Vagina (tissue), 2 donors: ENCODE results near the gene LPP. TPM values are rescaled to one million over a fixed set of nuclear protein-coding genes. Genes with fewer than 3 reads are reported as not detected.

Experiments
- DNase-seq, 2 donors: peaks; one replicate each; pipeline ENCODE4 v3.0.0-alpha.2; 2017; ENCODE audit errors: extremely low spot score in 2 of 2
- H3K27ac ChIP-seq: fragments of 200-600 bp; sonication (generic); one replicate; pipeline ENCODE4 v1.5.1; 2019
- H3K27me3 ChIP-seq: fragments of 200-600 bp; sonication (generic); one replicate; pipeline ENCODE4 v1.5.1; 2019
- H3K36me3 ChIP-seq, 2 donors: fragments of 200-600 bp; sonication (generic); one replicate each; pipeline ENCODE4 v1.5.1; 2017 to 2019
- H3K4me1 ChIP-seq: fragments of 200-600 bp; sonication (generic); one replicate; pipeline ENCODE4 v1.5.1; 2019
- H3K4me3 ChIP-seq, 2 donors: fragments of 200-600 bp; sonication (generic); 1 replicate in 1 of 2; 2 replicates in 1 of 2; pipeline ENCODE4 v1.5.1; 2016 to 2019
- H3K9me3 ChIP-seq: fragments of 200-600 bp; sonication (generic); one replicate; pipeline ENCODE4 v1.5.1; 2019
- CTCF ChIP-seq, 3 experiments: fragments of 450-650 bp in 2 of 3; fragments of 200-600 bp in 1 of 3; sonication (generic) in 1 of 3; IDR thresholded peaks; one replicate each; pipeline ENCODE4 v1.5.1; 2017 to 2019; ENCODE audit warnings: antibody characterized with exemption in 3 of 3, mild to moderate bottlenecking in 2 of 3, moderate library complexity in 2 of 3
- POLR2A ChIP-seq, 2 donors: fragments of 450-650 bp; IDR thresholded peaks; one replicate each; pipeline ENCODE4 v1.6.1; 2017; ENCODE audit warnings: antibody characterized with exemption in 2 of 2, mild to moderate bottlenecking in 2 of 2, moderate library complexity in 2 of 2
- POLR2AphosphoS5 ChIP-seq, 2 donors: sonication (generic); formaldehyde crosslinking; IDR thresholded peaks; one replicate each; pipeline ENCODE4 v1.9.0; 2017; ENCODE audit warnings: antibody characterized with exemption in 2 of 2, mild to moderate bottlenecking in 2 of 2, low read depth in 1 of 2; ENCODE audit not compliant: insufficient read depth in 1 of 2
- intact Hi-C: fragments of 100-400 bp; cut with DNase I; formaldehyde crosslinking; loops from one replicate; pipeline ENCODE4 v1.15.1; 2023
- total RNA-seq: library from RNA; depleted of rRNA; stranded (reverse); fragments of >200 nt; gene quantifications from one replicate; pipeline ENCODE4 v1.2.3, GENCODE V29; 2016

LPP gene
- total RNA-seq, 1 donor from 2014 or later, result 248 TPM

- Histone ChIP-seq H3K36me3 (no peaks in the 10 kb centered on the region), H3K27me3 (no peaks in the 10 kb centered on the region), H3K4me3 (no peak overlapping the region), H3K27ac (no peak overlapping the region), H3K9me3 (no peaks in the 10 kb centered on the region), H3K4me1 (peaks cover 34% of the 10 kb centered on the region)
- no peak for DNase-seq
- intact Hi-C loops, result no loop called here
- TF ChIP-seq POLR2A (IDR thresholded peaks at IDR 0.05) (no peak), POLR2AphosphoS5 (IDR thresholded peaks at IDR 0.05; ENCODE audit: insufficient read depth in 1 of 2, low read depth in 1 of 2) (no peak), CTCF (IDR thresholded peaks at IDR 0.05) (no peak)
Measured at GRCh38 chr3:188396251-188396650, 242.3 kb downstream of the LPP start.

GRCh38 chr3:188396900-188397299, 242.9 kb downstream of the LPP start:
- intact Hi-C loops, result no loop called here
- no peak overlapping the region for H3K27ac ChIP-seq
- no peaks in the 10 kb centered on the region for H3K27me3 ChIP-seq
- no peak for DNase-seq
- no peak overlapping the region for H3K4me3 ChIP-seq
- H3K4me1 ChIP-seq, result peaks cover 32% of the 10 kb centered on the region
- no peak for TF ChIP-seq POLR2AphosphoS5 (IDR thresholded peaks at IDR 0.05; ENCODE audit: insufficient read depth in 1 of 2, low read depth in 1 of 2)
- H3K36me3 ChIP-seq, result no peaks in the 10 kb centered on the region
- no peaks in the 10 kb centered on the region for H3K9me3 ChIP-seq

- Histone ChIP-seq H3K4me1 (peaks cover 32% of the 10 kb centered on the region), H3K4me3 (no peak overlapping the region), H3K27me3 (no peaks in the 10 kb centered on the region), H3K36me3 (no peaks in the 10 kb centered on the region), H3K27ac (no peak overlapping the region), H3K9me3 (no peaks in the 10 kb centered on the region)
- TF ChIP-seq POLR2A (IDR thresholded peaks at IDR 0.05) (no peak), CTCF (IDR thresholded peaks at IDR 0.05) (no peak), POLR2AphosphoS5 (IDR thresholded peaks at IDR 0.05; ENCODE audit: insufficient read depth in 1 of 2, low read depth in 1 of 2) (no peak)
- DNase-seq, result no peak
- intact Hi-C loops, result no loop called here
Measured at GRCh38 chr3:188397766-188398705, 244.1 kb downstream of the LPP start.

- Histone ChIP-seq H3K4me3 (no peak overlapping the region), H3K27me3 (no peaks in the 10 kb centered on the region), H3K4me1 (peaks cover 32% of the 10 kb centered on the region), H3K27ac (no peak overlapping the region), H3K9me3 (no peaks in the 10 kb centered on the region), H3K36me3 (no peaks in the 10 kb centered on the region)
- TF ChIP-seq CTCF (IDR thresholded peaks at IDR 0.05) (no peak), POLR2A (IDR thresholded peaks at IDR 0.05) (no peak), POLR2AphosphoS5 (IDR thresholded peaks at IDR 0.05; ENCODE audit: insufficient read depth in 1 of 2, low read depth in 1 of 2) (no peak)
- intact Hi-C loops, result no loop called here
- no peak for DNase-seq
Measured at GRCh38 chr3:188400494-188401243, 246.7 kb downstream of the LPP start.

GRCh38 chr3:188401244-188401993, 247.5 kb downstream of the LPP start:
- intact Hi-C loops, result no loop called here
- DNase-seq, result no peak
- no peaks in the 10 kb centered on the region for H3K9me3 ChIP-seq
- TF ChIP-seq POLR2A (IDR thresholded peaks at IDR 0.05) (no peak), POLR2AphosphoS5 (IDR thresholded peaks at IDR 0.05; ENCODE audit: insufficient read depth in 1 of 2, low read depth in 1 of 2) (no peak), CTCF (IDR thresholded peaks at IDR 0.05) (no peak)
- peaks cover 30% of the 10 kb centered on the region for H3K4me1 ChIP-seq
- peaks cover 0 to 3% of the 10 kb centered on the region in 2 donors for H3K36me3 ChIP-seq
- H3K27me3 ChIP-seq, result no peaks in the 10 kb centered on the region
- no peak overlapping the region for H3K27ac ChIP-seq
- H3K4me3 ChIP-seq, result no peak overlapping the region
